ENCODE measurements around the gene SP8.
A peak's percentile ranks its signal among the peaks of the same experiment; 100 is the strongest.
"Not testable (repeated sequence)": the region's sequence is repeated elsewhere in the genome, so short reads cannot be mapped to it uniquely, and the experiment has no call there.

SP8 gene

DNA sequence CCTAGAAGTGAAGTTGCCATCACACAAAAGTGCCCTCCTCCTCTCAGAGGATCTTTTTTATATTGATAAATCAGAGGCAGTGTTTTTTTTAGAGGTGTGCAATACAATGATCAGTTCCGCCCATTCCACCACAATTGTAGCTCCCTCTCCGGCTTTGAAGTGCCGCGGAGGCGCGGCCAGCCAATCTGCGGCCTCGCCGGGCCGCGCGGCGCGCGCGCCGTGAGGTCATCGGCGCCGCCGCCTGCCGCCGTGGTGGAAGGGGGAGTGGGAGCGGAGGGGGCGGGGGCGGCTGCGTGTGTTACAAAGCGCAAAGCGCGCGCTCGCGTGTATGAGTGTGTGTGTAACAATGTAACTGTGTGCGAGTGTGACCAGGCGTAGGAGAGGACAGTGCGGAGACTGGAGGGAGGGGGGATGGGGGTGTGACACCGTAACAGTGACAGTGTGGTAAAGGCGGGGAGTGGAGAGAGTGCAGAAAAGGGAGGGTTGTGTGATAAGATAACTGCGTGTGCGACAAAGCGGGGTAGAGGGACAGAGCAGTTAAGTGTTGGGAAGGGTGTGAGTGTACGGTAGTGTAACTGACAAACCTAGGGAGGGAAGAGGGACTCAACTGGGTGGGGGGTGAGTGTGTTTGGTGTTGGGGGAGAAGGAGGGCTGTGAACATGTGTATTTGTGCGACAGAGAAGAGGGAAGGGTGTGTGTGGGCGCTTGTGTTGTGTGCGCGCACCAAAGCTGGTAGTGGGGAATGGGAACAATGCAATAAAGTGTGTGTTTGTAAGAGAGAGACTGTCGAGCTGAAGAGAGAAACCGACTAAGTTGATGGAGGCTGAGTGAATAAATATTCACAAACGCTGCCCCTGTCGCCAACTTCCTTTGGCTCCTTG is at the start of gene SP8:
TSS of gene SP8 (minus strand) at position 108 of the 881 bp plus-strand sequence. CDS start at position 20, 88 bp downstream.
- peak; percentile 50 to 77 (median 64) for DNase-seq

DNA sequence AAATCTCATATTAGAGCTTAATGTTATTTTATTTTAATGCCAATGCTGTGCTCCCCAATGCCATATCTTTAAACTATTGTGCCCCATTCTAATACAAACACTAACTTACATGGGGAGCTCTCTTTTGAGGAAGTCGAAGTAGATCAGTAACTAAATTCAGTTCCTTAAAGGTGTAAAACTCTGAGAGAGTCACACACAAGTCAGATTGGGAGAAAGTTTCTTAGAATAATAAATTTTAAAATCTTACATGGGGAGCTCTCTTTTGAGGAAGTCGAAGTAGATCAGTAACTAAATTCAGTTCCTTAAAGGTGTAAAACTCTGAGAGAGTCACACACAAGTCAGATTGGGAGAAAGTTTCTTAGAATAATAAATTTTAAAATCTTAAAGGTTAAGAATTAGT is 49.7 kb upstream of the SP8 start:
- not testable (repeated sequence) for DNase-seq

DNA sequence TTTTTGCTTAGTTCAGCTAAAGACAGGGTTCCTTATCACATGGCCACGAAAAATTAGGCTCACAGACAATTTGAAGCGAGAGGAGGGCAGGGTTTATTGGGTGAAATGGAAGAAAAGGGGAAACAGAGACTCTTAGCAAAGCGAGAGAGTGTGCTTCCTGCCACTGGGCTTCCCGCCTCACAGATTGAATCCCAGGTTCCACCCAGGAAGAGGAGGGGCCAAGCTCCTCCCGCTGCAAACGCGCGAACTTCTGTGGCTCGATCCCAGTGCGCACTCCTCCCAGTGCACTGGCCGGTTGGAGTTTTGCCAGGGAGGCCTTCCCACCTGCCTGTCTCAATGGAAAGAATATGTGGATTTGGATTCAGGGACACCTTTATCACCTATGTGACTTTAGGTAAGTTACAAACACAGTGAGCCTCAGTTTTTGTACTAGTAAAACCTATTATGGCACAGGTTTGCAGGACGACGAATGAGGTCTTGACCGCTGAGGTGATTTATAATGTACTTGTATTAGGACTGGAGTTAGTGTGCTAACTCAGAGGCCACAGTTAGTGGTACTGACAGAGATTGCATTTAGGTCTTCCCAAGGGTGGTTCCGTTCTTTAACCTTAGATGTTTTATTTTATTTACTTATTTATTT is 48.5 kb upstream of the SP8 start:
- no peak for DNase-seq

DNA sequence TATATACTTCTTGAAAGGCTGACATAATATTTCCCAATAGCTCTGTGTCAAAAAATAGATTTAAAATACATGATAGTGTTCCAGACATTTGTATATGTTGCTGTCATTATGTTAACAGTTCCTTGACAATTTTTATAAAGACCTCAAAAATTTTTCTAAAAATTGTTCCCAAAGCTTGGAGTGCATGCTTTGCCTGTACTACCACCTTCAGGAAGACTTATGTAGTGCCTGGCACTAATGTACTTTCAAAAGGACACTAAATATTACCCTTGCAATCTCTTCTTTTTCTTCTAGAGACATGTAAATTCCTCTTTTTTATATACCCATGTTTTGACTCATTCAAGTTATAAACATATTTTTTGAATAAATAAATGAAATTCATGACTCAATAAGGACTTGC is 48.0 kb upstream of the SP8 start:
- peak in 1 of 3 donors; percentile 0 for DNase-seq

DNA sequence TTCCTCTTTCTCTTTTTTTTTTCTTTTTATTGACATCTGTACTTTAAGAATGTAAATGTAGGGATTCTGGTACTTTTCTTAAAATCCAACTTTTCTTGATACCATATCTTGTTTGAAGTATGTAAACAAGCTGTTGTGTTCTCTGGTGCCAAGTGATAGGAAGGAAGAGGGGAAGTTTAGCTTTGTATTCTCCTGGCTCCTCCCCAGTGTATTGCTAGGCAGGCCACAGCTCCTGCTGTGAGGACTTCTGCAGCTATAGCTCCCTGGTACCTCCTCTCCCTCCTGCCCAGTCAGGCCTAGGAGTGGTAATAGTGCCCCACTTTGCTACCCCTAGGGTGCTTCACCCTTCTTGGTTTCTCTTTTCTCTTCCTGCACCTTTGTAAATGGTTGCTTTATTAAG is 45.3 kb upstream of the SP8 start:
- no peak for DNase-seq

DNA sequence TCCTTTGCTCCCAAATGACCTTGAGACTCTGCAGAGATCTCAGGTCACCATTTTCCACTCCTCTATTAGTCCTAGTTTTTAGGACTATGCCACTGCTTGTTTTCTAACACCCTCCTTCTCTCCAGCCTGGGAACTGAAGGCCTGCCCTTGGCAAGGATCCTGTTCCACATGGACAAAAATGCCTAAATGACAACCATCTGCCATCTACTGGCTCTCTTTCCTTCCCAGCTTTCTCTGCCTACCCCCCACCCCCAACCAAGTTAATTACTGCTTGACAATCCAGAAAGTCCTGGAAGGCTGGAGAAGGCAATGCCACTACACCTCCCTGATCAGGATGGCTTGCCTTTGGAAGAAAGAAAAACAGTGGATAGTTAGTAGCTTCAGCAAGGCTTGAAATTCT is 44.8 kb upstream of the SP8 start:
- DNase-seq: no peak

- DNase-seq: no peak
These were observed 42.3 kb upstream of the SP8 start for GRCh38 chr7:20828947-20829346.

- DNase-seq: no peak
These were observed 40.5 kb upstream of the SP8 start for GRCh38 chr7:20827172-20827571.

GRCh38 chr7:20826243-20826642 is 39.6 kb upstream of the SP8 start:
- no peak for DNase-seq

DNA sequence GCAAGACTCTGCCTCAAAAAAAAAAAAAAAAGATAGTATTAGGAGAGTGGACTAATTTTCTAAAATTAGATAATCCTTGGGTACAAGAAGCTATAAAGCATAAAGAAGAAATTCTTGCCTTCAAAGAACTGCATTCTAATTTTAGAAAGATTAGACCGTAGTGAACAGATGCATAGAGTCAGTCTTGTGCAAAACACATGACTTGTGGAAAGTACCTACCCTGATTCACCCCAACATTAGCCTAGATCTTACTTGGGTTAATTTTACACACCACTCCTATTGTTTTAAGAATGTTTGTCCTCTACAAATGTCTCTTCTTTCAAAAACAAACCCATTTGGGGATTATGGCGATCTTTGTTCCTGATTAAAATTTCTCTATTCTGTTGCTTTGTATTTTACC is 38.9 kb upstream of the SP8 start:
- peak in 2 of 3 donors; percentile 1 to 4 for DNase-seq

DNA sequence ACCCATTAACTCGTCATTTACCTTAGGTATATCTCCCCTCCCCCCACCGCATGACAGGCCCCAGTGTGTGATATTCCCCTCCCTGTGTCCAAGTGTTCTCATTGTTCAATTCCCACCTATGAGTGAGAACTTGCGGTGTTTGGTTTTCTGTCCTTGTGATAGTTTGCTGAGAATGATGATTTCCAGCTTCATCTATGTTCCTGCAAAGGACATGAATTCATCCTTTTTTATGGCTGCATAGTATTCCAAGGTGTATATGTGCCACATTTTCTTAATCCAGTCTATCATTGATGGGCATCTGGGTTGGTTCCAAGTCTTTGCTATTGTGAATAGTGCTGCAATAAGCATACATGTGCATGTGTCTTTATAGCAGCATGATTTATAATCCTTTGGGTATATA is 34.7 kb upstream of the SP8 start:
- not testable (repeated sequence) for DNase-seq

- DNase-seq: no peak
These were observed 29.8 kb upstream of the SP8 start for GRCh38 chr7:20816372-20816959.

GRCh38 chr7:20804345-20804744 is 17.7 kb upstream of the SP8 start:
- DNase-seq: no peak

- no peak for DNase-seq
These were observed 13.1 kb upstream of the SP8 start for GRCh38 chr7:20799566-20800366.

GRCh38 chr7:20798694-20799121 is 12.0 kb upstream of the SP8 start:
- DNase-seq: no peak

GRCh38 chr7:20798081-20798693 is 11.5 kb upstream of the SP8 start:
- DNase-seq: peak; percentile 55 to 84 (median 75)

DNA sequence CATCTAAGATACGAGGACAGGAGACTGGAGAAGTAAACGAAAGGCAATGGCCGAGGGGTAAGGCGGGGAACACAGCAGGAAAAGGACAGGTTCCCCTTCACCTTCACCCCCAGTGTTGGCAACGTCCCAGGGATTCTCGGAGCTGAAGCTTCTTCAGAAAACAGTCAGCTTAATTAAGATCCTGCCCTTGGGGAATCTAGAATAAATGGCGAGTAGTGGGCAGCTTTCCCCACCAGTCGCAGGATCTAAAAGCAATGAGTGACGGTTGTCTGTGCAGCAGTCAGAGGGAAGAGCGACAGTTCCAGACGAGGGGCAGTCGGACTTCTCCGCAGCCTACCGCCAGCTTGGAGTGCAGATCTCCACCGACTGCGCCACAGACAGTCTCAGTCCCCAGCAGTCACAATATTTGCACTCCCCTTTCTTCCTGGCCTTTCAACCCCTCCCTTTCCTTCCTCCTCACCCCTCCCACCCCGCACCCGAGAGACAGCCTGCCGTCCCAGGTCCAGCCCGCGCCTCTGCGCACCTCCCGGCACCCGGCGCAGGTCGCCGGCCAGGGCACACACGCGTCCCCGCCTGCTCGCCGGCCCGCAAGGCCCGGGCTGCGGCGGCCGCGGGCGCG is 10.9 kb upstream of the SP8 start:
- DNase-seq: no peak

DNA sequence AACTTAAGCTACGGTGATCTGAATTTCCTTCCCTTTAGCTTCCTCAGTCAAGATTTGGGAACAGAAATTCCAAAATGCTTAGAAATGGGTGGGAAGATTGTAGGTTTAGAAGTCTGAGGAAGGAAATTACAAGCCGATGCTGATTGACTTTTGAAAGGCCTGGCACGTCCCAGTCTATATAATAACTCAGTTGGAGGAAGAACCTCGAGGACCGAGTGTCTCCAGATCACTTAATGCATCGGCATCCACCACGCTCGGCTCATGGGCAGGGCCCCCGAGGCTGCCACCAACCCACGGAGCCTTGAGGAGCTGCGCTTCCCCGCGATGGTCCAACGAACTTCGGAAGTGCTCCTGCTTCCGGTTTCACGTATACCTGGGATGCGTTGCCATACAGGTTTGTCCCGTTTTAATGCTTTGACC is 10.4 kb upstream of the SP8 start:
- no peak for DNase-seq

- peak; percentile 35 to 61 (median 53) for DNase-seq
These were observed 9.8 kb upstream of the SP8 start for GRCh38 chr7:20796500-20796899.

DNA sequence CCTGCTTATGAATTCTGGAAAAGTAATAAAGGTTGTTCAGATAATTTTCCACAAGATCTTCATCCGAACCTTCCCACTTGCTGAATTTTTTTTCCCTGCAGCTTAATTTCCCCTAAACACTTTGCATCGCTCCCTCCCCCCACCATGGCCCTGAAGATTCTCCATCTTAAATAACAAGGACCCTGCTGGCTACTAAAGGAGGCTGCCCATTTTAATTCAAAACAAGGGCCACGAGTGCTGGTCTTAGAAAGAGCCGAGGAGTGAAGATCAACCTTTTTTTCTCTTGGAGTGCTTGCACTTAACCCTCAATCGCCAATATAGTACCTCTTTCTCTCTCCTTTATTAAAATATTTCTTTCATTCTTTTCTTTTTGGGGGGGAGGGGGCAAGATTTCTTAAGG is 9.2 kb upstream of the SP8 start:
- no peak for DNase-seq

GRCh38 chr7:20795361-20795760 is 8.7 kb upstream of the SP8 start:
- DNase-seq: no peak

- DNase-seq: no peak
These were observed 8.0 kb upstream of the SP8 start for GRCh38 chr7:20794676-20795075.

Measured in suppressor macrophage treated with lipopolysaccharide for 1 hour (primary cell).